Measurements from ENCODE around the gene GNL3.

DNA sequence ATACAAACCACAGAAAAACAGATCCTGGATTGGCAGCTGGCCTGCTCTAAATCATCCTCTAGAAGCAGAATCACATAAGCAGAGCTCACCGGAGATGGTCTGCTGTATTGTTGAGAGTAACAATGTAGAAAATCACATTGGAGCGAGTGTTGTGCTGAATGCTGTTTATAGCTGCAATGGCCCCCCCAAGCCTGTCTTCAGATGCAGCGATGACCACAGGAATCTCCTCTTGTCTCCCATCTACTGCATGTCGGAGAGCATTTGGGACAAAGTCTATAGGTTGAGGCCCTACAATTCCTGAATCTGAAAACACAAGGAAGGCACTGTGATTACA lies 11.8 kb downstream of the GNL3 start:
- no peak for TF ChIP-seq ZNF274 (IDR thresholded peaks at IDR 0.05; ENCODE audit: low read depth, low read length)
- no peak for TF ChIP-seq YY1 (IDR thresholded peaks at IDR 0.05; ENCODE audit: insufficient read depth, insufficient read length)
- no peak for TF ChIP-seq SUZ12 (IDR thresholded peaks at IDR 0.05; ENCODE audit: extremely low read depth, insufficient read depth, insufficient read length)

Measured in NT2/D1 (cell line).